ENCODE results near the gene DBN1. TPM values are rescaled to one million over a fixed set of nuclear protein-coding genes. Genes with fewer than 3 reads are reported as not detected.

Gene DBN1
- total and polyA plus RNA-seq, 12 donors = 5.1 to 47.1 (median 12.6) TPM

DNA sequence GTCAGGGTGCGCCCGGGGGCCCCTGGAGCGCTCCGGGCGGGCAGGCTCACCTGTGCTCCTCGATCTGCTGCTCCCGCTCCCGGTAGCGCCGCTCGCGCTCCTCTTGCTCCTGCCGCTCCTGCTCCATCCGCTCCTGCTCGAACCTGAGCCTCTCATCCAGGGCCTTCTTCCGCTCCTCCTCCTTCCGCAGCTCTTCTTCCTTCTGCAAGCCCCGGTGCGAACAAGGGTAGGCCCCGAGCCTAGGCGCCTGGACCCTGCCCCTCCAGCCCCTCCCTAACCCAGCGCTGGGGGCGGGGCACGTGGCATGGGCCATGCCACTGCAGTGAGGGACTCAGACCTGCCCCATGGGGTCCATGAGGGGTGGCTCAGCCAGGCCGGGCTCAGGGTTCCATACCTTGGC lies 6.6 kb downstream of the DBN1 start:
- peaks cover 2% of the 10 kb centered on the region for H3K27me3 ChIP-seq
- H3K27ac ChIP-seq = no peak overlapping the region
- WGBS, 4 donors = 91 to 98% (median 95%) methylated on average over 21 to 25 of the region's 25 CpGs
- peaks cover 2 to 3% of the 10 kb centered on the region in 2 donors for H3K4me1 ChIP-seq (replicated peaks in 1 of 2)
- H3K4me3 ChIP-seq = no peak overlapping the region
- intact Hi-C loops (cut with DNase I) = no loop called here
- H3K36me3 ChIP-seq (replicated peaks in 1 of 2) = peaks cover 0 to 14% of the 10 kb centered on the region in 2 donors
- H3K9me3 ChIP-seq (replicated peaks in 1 of 3) = no peaks in the 10 kb centered on the region
- no peak for TF ChIP-seq POLR2A (IDR thresholded peaks at IDR 0.05)
- no peak for TF ChIP-seq CTCF (IDR thresholded peaks at IDR 0.05)
- DNase-seq = no peak

DNA sequence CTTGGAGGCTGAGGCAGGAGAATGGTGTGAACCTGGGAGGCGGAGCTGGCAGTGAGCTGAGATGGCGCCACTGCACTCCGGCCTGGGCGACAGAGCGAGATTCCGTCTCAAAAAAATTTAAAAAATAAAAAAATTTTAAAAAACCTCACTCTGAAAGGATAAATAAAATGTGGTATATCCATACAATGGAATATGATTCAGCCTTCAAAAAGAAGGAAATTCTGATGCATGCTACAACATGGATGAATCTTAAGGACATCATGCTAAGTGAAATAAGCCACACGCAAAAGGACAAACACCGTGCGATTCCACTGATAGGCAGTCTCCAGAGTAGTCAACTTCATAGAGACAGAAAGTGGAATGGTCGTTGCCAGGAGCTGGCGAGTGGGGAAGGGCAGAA lies 8.4 kb downstream of the DBN1 start:
- no peak for TF ChIP-seq POLR2A (IDR thresholded peaks at IDR 0.05)
- TF ChIP-seq CTCF (IDR thresholded peaks at IDR 0.05) = no peak
- DNase-seq = no peak
- peaks cover 0 to 3% of the 10 kb centered on the region in 2 donors for H3K4me1 ChIP-seq (replicated peaks in 1 of 2)
- H3K27me3 ChIP-seq = no peaks in the 10 kb centered on the region
- no peak overlapping the region for H3K27ac ChIP-seq
- intact Hi-C loops (cut with DNase I) = no loop called here
- no peak overlapping the region for H3K4me3 ChIP-seq
- peaks cover 0 to 14% of the 10 kb centered on the region in 2 donors for H3K36me3 ChIP-seq (replicated peaks in 1 of 2)
- no peaks in the 10 kb centered on the region for H3K9me3 ChIP-seq (replicated peaks in 1 of 3)
- WGBS, 4 donors = 88 to 99% (median 97%) methylated on average over 11 of the region's 11 CpGs

- intact Hi-C loops (cut with DNase I) = no loop called here
- H3K9me3 ChIP-seq (replicated peaks in 1 of 3) = no peaks in the 10 kb centered on the region
- H3K27me3 ChIP-seq = no peaks in the 10 kb centered on the region
- peaks cover 0 to 3% of the 10 kb centered on the region in 2 donors for H3K4me1 ChIP-seq (replicated peaks in 1 of 2)
- H3K36me3 ChIP-seq (replicated peaks in 1 of 2) = peaks cover 0 to 11% of the 10 kb centered on the region in 2 donors
- DNase-seq = peak in 2 of 7 donors; percentile 25 to 53
- 66 to 84% (median 71%) methylated on average over 17 to 27 of the region's 27 CpGs for WGBS, 4 donors
- TF ChIP-seq CTCF (IDR thresholded peaks at IDR 0.05) (no peak), POLR2A (IDR thresholded peaks at IDR 0.05) (no peak)
- H3K27ac ChIP-seq = peak overlapping the region in 2 of 5 donors; percentile 8 to 74
- no peak overlapping the region for H3K4me3 ChIP-seq
Measured at GRCh38 chr5:177462021-177462670, 11.3 kb downstream of the DBN1 start.

GRCh38 chr5:177459819-177460628 lies 13.4 kb downstream of the DBN1 start:
- WGBS, 4 donors = 89 to 98% (median 94%) methylated on average over 21 to 28 of the region's 28 CpGs
- TF ChIP-seq POLR2A (IDR thresholded peaks at IDR 0.05) (no peak), CTCF (IDR thresholded peaks at IDR 0.05) (no peak)
- DNase-seq = no peak

More at GRCh38 chr5:177459819-177460628, 13.4 kb downstream of the DBN1 start:
- H3K27ac ChIP-seq = no peak overlapping the region
- intact Hi-C loops (cut with DNase I) = loop anchor here (5.0 to 10.0 kb wide), 4 partner anchors 42 to 145 kb away; partner anchors contain the start of gene MXD3 (in 1 of the 2)
- no peaks in the 10 kb centered on the region for H3K36me3 ChIP-seq (replicated peaks in 1 of 2)
- H3K4me1 ChIP-seq (replicated peaks in 1 of 2) = peaks cover 14 to 18% of the 10 kb centered on the region in 2 donors
- H3K9me3 ChIP-seq (replicated peaks in 1 of 3) = no peaks in the 10 kb centered on the region
- H3K4me3 ChIP-seq = no peak overlapping the region
- H3K27me3 ChIP-seq = no peaks in the 10 kb centered on the region

All from adrenal gland (tissue), 12 donors.